HCT116 (cell line): ENCODE results near the gene GALNS. TPM values are rescaled to one million over a fixed set of nuclear protein-coding genes. Genes with fewer than 3 reads are reported as not detected.

Experiments
- ATAC-seq: fragments of 200-7000 bp; cut with Tn5 transposase; 2 replicates; pipeline ENCODE4 v1.9.1; 2020; ENCODE audit warnings: mild to moderate bottlenecking, moderate library complexity
- BruUV-seq: library from RNA; stranded (reverse); fragments of 400-500 nt; replicated peaks from 2 replicates; lab custom pipeline; 2021; lab: Mats Ljungman, UMichigan
- CTCF ChIA-PET: fragments of 300-600 bp; sonication (Branson Sonifier 250); formaldehyde crosslinking; loops from one replicate; lab custom pipeline; 2021; ENCODE audit warnings: antibody characterized with exemption; lab: Charles Lee
- POLR2A ChIA-PET: fragments of 300-600, 350-600 bp; sonication (Branson Sonifier 250); formaldehyde crosslinking; loops from one replicate; lab custom pipeline; 2021; ENCODE audit warnings: antibody characterized with exemption; lab: Charles Lee
- RAD21 ChIA-PET, 2 experiments: fragments of 300-600 bp; sonication (Branson Sonifier 250); formaldehyde crosslinking; loops; one replicate each; lab custom pipeline; 2023; ENCODE audit warnings: low total read pairs in 2 of 2; ENCODE audit not compliant: uncharacterized antibody in 2 of 2, unreplicated experiment in 2 of 2, low non-redundant PET in 1 of 2; lab: Charles Lee
- DNase-seq: peaks from one replicate; pipeline ENCODE4 v3.0.0-alpha.2; 2010; ENCODE audit warnings: low read depth, low spot score
- H2AFZ ChIP-seq: fragments of 200-600 bp; shearing (Covaris generic), sonication (generic); 2 replicates; pipeline ENCODE4 v1.6.1; 2017; ENCODE audit warnings: low read depth, mixed run types, mixed read lengths, antibody characterized with exemption, low read length; ENCODE audit not compliant: poor library complexity, severe bottlenecking
- H3K27ac ChIP-seq: 2 replicates; pipeline ENCODE4 v1.5.1; 2012; ENCODE audit warnings: low read depth, low read length
- H3K27me3 ChIP-seq: fragments of 200-600 bp; sonication (generic); 2 replicates; pipeline ENCODE4 v1.6.1; 2016; ENCODE audit warnings: mixed run types, low read length, mixed read lengths; ENCODE audit not compliant: insufficient read depth
- H3K36me3 ChIP-seq, 2 experiments: fragments of 200-500 bp in 1 of 2; fragments of 200-600 bp in 1 of 2; sonication (Bioruptor generic) in 1 of 2; sonication (generic) in 1 of 2; 2 replicates each; pipeline versions ENCODE4 v1.5.1 to v1.6.1; 2014 to 2016; ENCODE audit warnings: low read length in 2 of 2, inconsistent platforms in 1 of 2, mixed read lengths in 1 of 2, mixed run types in 1 of 2; ENCODE audit not compliant: insufficient read depth in 2 of 2, control insufficient read depth in 1 of 2
- H3K4me1 ChIP-seq, 2 experiments: fragments of 200-600 bp in 1 of 2; sonication (generic) in 1 of 2; 2 replicates each; pipeline versions ENCODE4 v1.5.1 to v1.6.1; 2012 to 2017; ENCODE audit warnings: low read length in 2 of 2, inconsistent platforms in 1 of 2, mild to moderate bottlenecking in 1 of 2, mixed read lengths in 1 of 2, mixed run types in 1 of 2, moderate library complexity in 1 of 2; ENCODE audit not compliant: insufficient read depth in 2 of 2, control insufficient read depth in 1 of 2
- H3K4me2 ChIP-seq: fragments of 200-600 bp; sonication (generic); 2 replicates; pipeline ENCODE4 v1.6.1; 2017; ENCODE audit warnings: mixed run types, low read length, mixed read lengths
- H3K4me3 ChIP-seq, 2 experiments: fragments of 200-600 bp in 1 of 2; sonication (generic) in 1 of 2; replicated peaks in 1 of 2; 2 replicates each; pipeline ENCODE4 v1.5.1; 2011 to 2016; ENCODE audit warnings: low read length in 2 of 2, control low read depth in 1 of 2, low read depth in 1 of 2, mild to moderate bottlenecking in 1 of 2, mixed read lengths in 1 of 2, mixed run types in 1 of 2
- H3K79me2 ChIP-seq: fragments of 200-600 bp; sonication (generic); 2 replicates; pipeline ENCODE4 v1.6.1; 2017; ENCODE audit warnings: mild to moderate bottlenecking, mixed run types, low read length, moderate library complexity, mixed read lengths; ENCODE audit not compliant: insufficient read depth
- H3K9ac ChIP-seq: fragments of 200-600 bp; sonication (generic); 2 replicates; pipeline ENCODE4 v1.6.1; 2016; ENCODE audit warnings: low read length, mixed read lengths
- H3K9me2 ChIP-seq: fragments of 200-600 bp; sonication (generic), shearing (Covaris generic); 2 replicates; pipeline ENCODE4 v1.6.1; 2017; ENCODE audit warnings: mixed run types, mild to moderate bottlenecking, moderate library complexity; ENCODE audit not compliant: insufficient read depth
- H3K9me3 ChIP-seq, 2 experiments: fragments of 200-500 bp in 1 of 2; fragments of 200-600 bp in 1 of 2; sonication (Bioruptor generic) in 1 of 2; sonication (generic) in 1 of 2; 2 replicates each; pipeline ENCODE4 v1.6.1; 2014 to 2017; ENCODE audit warnings: low read length in 2 of 2, mixed read lengths in 2 of 2, inconsistent platforms in 1 of 2, low read depth in 1 of 2, mild to moderate bottlenecking in 1 of 2, mixed run types in 1 of 2, moderate library complexity in 1 of 2; ENCODE audit not compliant: control insufficient read depth in 1 of 2, insufficient read depth in 1 of 2
- H4K20me1 ChIP-seq: fragments of 200-600 bp; sonication (generic), shearing (Covaris generic); 2 replicates; pipeline ENCODE4 v1.6.1; 2017; ENCODE audit warnings: mixed run types, mild to moderate bottlenecking, moderate library complexity; ENCODE audit not compliant: insufficient read depth
- ATF3 ChIP-seq: IDR thresholded peaks from 2 replicates; pipeline ENCODE4 v1.6.1; 2012
- EGR1 ChIP-seq: IDR thresholded peaks from 2 replicates; pipeline ENCODE4 v1.6.1; 2012; ENCODE audit warnings: low read depth
- ELF1 ChIP-seq: IDR thresholded peaks from 2 replicates; pipeline ENCODE4 v1.6.1; 2012; ENCODE audit warnings: low read depth, borderline replicate concordance
- EZH2 ChIP-seq: fragments of 200-600 bp; sonication (generic); IDR thresholded peaks from 2 replicates; pipeline ENCODE4 v1.6.1; 2017; ENCODE audit warnings: antibody characterized with exemption, mixed run types
- EZH2phosphoT487 ChIP-seq: fragments of 200-600 bp; IDR thresholded peaks from 2 replicates; pipeline ENCODE4 v1.6.1; 2018; ENCODE audit warnings: antibody characterized with exemption, borderline replicate concordance
- FOSL1 ChIP-seq: IDR thresholded peaks from 2 replicates; pipeline ENCODE4 v1.6.1; 2012; ENCODE audit warnings: low read depth
- JUND ChIP-seq: IDR thresholded peaks from 2 replicates; pipeline ENCODE4 v1.6.1; 2012
- POLR2A ChIP-seq: IDR thresholded peaks from 2 replicates; pipeline ENCODE4 v1.7.0; 2011; ENCODE audit warnings: borderline replicate concordance; ENCODE audit not compliant: insufficient read depth, insufficient read length; ENCODE audit errors: extremely low read depth
- REST ChIP-seq: IDR thresholded peaks from 2 replicates; pipeline ENCODE4 v1.6.1; 2012; ENCODE audit warnings: low read depth
- SIN3A ChIP-seq: IDR thresholded peaks from 2 replicates; pipeline ENCODE4 v1.6.1; 2012; ENCODE audit warnings: low read depth
- SP1 ChIP-seq: IDR thresholded peaks from 2 replicates; pipeline ENCODE4 v1.6.1; 2012; ENCODE audit warnings: low read depth
- SRF ChIP-seq: IDR thresholded peaks from 2 replicates; pipeline ENCODE4 v1.6.1; 2012; ENCODE audit warnings: low read depth
- TCF7L2 ChIP-seq: IDR thresholded peaks from 2 replicates; pipeline ENCODE4 v1.7.0; 2011; ENCODE audit warnings: borderline replicate concordance, inconsistent platforms; ENCODE audit not compliant: insufficient read depth, insufficient read length; ENCODE audit errors: extremely low read depth
- YY1 ChIP-seq: IDR thresholded peaks from 2 replicates; pipeline ENCODE4 v1.6.1; 2011; ENCODE audit warnings: low read length, low read depth, moderate library complexity, mild to moderate bottlenecking; ENCODE audit not compliant: insufficient replicate concordance; ENCODE audit errors: extremely low read depth
- ZFX ChIP-seq: fragments of 450-650 bp; IDR thresholded peaks from 2 replicates; pipeline ENCODE4 v1.6.1; 2017
- intact Hi-C: fragments of 100-400 bp; cut with micrococcal nuclease; formaldehyde crosslinking; loops from 2 replicates; pipeline ENCODE4 v1.10.0; 2022
- total RNA-seq: library from RNA; stranded (reverse); gene quantifications from one replicate; pipeline ENCODE4 v1.2.1, GENCODE V29; 2021; ENCODE audit not compliant: unreplicated experiment
- TF ChIP-seq, protein P1 (sequence below): IDR thresholded peaks from 2 replicates; pipeline ENCODE4 v1.6.1; 2011; ENCODE audit warnings: mild to moderate bottlenecking, low read length, moderate library complexity; ENCODE audit not compliant: insufficient replicate concordance; ENCODE audit errors: extremely low read depth

The GALNS gene
- total RNA-seq, 1 experiment from 2014 or later: 44.6 TPM

DNA sequence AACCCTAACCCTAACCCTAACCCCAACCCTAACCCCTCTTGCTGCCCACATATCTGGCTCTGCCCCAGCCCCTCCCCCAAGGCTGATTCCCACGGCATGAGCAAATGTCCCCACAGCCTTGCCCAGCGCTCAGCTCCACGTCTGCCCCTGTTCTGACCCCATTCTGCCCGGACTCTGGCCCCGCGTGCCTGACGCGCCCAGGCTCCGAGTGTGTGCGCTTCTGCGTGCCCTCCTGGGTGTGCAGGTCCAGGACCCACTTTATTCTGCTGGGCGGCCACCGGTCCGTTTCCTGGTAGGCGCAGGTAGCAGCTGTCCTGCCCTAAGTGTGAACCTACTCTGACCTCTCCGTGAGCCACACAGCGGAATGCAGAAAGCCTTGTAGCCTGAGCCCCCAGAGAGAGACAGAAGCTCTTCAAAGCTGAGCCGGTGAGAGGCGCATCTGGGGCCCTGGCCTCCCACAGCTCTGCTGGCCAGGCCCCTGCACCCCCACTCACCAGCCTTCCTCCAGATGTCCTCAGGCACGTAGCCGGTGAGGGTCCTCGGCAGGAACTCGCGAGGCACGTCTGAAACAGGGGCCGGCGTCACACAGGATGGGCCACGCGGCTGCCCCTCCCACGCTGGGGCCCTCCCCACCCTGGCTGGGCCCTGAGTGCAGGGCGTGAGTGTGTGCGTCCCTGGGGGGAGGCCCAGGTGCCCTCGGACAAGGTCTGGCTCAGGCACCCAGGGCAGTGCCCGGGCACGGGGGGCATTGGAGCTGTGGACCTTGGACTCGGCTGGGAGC lies 23.7 kb upstream of the GALNS start:
- Histone ChIP-seq H3K4me1 (peaks cover 7 to 11% of the 10 kb centered on the region in 2 experiments; a peak in 3 of 4 replicates), H3K4me3 (no peak overlapping the region), H3K79me2 (no peaks in the 10 kb centered on the region), H3K9ac (no peak overlapping the region), H3K36me3 (0 out of 4 replicates have a peak, but pooled peaks cover 0 to 6% of the 10 kb centered on the region in 2 experiments)
- intact Hi-C loops: no loop called here
- TF ChIP-seq, protein P1, sequence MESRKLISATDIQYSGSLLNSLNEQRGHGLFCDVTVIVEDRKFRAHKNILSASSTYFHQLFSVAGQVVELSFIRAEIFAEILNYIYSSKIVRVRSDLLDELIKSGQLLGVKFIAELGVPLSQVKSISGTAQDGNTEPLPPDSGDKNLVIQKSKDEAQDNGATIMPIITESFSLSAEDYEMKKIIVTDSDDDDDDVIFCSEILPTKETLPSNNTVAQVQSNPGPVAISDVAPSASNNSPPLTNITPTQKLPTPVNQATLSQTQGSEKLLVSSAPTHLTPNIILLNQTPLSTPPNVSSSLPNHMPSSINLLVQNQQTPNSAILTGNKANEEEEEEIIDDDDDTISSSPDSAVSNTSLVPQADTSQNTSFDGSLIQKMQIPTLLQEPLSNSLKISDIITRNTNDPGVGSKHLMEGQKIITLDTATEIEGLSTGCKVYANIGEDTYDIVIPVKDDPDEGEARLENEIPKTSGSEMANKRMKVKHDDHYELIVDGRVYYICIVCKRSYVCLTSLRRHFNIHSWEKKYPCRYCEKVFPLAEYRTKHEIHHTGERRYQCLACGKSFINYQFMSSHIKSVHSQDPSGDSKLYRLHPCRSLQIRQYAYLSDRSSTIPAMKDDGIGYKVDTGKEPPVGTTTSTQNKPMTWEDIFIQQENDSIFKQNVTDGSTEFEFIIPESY: no peak
- TF ChIP-seq EGR1 (no peak), REST (no peak), SP1 (no peak), ELF1 (no peak), POLR2A (no peak), SIN3A (no peak), EZH2phosphoT487 (no peak), EZH2 (no peak), YY1 (no peak), JUND (no peak), ZFX (no peak), ATF3 (no peak), FOSL1 (no peak), SRF (no peak), TCF7L2 (no peak)
- TF ChIP-seq, all 23 proteins: peak for 0
- CTCF ChIA-PET: no interaction called here
- H3K4me2 ChIP-seq: no peak overlapping the region
- no peaks in the 10 kb centered on the region for H4K20me1 ChIP-seq
- POLR2A ChIA-PET: no interaction called here
- DNase-seq: no peak
- RAD21 ChIA-PET: no interaction called here
- no TSS peak for BruUV-seq
- no peak overlapping the region for H2AFZ ChIP-seq
- no peak for ATAC-seq
- no peaks in the 10 kb centered on the region for H3K9me3 ChIP-seq
- H3K27ac ChIP-seq: no peak overlapping the region; the same call in 1 of the 2 replicates
- H3K27me3 ChIP-seq: no peaks in the 10 kb centered on the region
- H3K9me2 ChIP-seq: no peaks in the 10 kb centered on the region
